ENCODE results near the gene PRLR. TPM values are rescaled to one million over a fixed set of nuclear protein-coding genes. Genes with fewer than 3 reads are reported as not detected.

The PRLR gene
- total and polyA plus RNA-seq, 2 experiments from 2014 or later = 0.31 to 2.2 TPM

DNA sequence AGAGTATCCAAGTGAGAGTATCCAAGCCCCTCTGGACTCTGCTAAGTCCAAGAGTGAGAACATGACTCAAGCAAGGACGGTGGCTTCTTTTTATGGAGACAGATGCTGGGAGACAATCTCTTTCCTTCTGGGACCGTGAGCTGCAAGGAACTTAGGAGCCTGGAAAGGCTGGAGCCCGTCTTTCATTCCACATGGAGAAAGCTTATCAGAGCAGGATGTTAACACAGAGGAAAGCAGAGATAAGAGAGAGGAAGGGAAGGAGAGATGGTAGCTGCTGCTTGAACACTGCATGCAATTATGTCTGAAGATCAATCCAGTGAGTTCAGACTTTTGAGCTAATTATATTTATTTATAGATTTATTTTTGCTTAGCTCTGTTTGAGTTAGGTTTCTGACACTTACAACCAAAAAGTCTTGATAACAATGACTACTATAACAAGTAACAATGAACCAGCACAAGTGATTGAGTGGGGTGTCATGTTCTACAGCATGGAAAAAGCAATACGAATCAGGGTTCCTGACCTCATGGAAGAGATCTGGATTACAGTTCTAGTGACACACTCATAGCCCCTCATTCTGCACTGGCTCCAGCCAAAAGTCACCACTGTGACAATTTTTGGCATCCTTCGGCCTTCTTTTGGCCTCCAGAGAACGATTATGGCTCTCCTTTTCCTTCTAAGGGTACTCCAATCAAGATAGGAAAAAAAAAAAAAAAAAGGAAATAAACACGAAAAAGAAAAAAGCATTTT is 71.5 kb downstream of the PRLR start:
- no peak overlapping the region for H3K27ac ChIP-seq (ENCODE audit: low read depth)
- Mint-ChIP-seq H3K9me3 (no peaks in the 10 kb centered on the region), H3K4me3 (no peak overlapping the region), H3K36me3 (ENCODE audit: low read depth) (no peaks in the 10 kb centered on the region), H3K4me1 (peaks cover 8% of the 10 kb centered on the region; the same call in 2 of the 3 replicates), H3K27ac (no peak overlapping the region), H3K27me3 (ENCODE audit: insufficient read depth, low read depth, poor library complexity) (no peaks in the 10 kb centered on the region)
- no peaks in the 10 kb centered on the region for H3K27me3 ChIP-seq (ENCODE audit: insufficient read depth)
- no peak for DNase-seq (ENCODE audit: low spot score)
- peaks cover 7% of the 10 kb centered on the region; the same call in 1 of the 2 replicates for H3K4me1 ChIP-seq (ENCODE audit: insufficient read depth)
- no peaks in the 10 kb centered on the region for H3K79me2 ChIP-seq (replicated peaks; ENCODE audit: insufficient read depth)
- no peak overlapping the region for H3K4me2 ChIP-seq
- no peaks in the 10 kb centered on the region for H4K20me1 ChIP-seq (replicated peaks; ENCODE audit: insufficient read depth)
- no peak overlapping the region for H2AFZ ChIP-seq
- no peak for ATAC-seq
- no peak overlapping the region for H3K4me3 ChIP-seq
- H3K9me2 ChIP-seq (ENCODE audit: insufficient read depth) = peaks cover 17% of the 10 kb centered on the region
- TF ChIP-seq POLR2AphosphoS5 (IDR thresholded peaks at IDR 0.05; ENCODE audit: low read depth) = no peak
- no peak for TF ChIP-seq NANOG (IDR thresholded peaks at IDR 0.05; ENCODE audit: borderline replicate concordance)
- TF ChIP-seq ZNF114 (CRISPR knock-in tag; IDR thresholded peaks at IDR 0.05) = no peak
- TF ChIP-seq, protein P1, sequence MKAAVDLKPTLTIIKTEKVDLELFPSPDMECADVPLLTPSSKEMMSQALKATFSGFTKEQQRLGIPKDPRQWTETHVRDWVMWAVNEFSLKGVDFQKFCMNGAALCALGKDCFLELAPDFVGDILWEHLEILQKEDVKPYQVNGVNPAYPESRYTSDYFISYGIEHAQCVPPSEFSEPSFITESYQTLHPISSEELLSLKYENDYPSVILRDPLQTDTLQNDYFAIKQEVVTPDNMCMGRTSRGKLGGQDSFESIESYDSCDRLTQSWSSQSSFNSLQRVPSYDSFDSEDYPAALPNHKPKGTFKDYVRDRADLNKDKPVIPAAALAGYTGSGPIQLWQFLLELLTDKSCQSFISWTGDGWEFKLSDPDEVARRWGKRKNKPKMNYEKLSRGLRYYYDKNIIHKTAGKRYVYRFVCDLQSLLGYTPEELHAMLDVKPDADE (IDR thresholded peaks at IDR 0.05) = no peak
- TF ChIP-seq, protein P2, sequence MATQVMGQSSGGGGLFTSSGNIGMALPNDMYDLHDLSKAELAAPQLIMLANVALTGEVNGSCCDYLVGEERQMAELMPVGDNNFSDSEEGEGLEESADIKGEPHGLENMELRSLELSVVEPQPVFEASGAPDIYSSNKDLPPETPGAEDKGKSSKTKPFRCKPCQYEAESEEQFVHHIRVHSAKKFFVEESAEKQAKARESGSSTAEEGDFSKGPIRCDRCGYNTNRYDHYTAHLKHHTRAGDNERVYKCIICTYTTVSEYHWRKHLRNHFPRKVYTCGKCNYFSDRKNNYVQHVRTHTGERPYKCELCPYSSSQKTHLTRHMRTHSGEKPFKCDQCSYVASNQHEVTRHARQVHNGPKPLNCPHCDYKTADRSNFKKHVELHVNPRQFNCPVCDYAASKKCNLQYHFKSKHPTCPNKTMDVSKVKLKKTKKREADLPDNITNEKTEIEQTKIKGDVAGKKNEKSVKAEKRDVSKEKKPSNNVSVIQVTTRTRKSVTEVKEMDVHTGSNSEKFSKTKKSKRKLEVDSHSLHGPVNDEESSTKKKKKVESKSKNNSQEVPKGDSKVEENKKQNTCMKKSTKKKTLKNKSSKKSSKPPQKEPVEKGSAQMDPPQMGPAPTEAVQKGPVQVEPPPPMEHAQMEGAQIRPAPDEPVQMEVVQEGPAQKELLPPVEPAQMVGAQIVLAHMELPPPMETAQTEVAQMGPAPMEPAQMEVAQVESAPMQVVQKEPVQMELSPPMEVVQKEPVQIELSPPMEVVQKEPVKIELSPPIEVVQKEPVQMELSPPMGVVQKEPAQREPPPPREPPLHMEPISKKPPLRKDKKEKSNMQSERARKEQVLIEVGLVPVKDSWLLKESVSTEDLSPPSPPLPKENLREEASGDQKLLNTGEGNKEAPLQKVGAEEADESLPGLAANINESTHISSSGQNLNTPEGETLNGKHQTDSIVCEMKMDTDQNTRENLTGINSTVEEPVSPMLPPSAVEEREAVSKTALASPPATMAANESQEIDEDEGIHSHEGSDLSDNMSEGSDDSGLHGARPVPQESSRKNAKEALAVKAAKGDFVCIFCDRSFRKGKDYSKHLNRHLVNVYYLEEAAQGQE (IDR thresholded peaks at IDR 0.05; ENCODE audit: unreplicated experiment) = no peak
- no peak for TF ChIP-seq EZH2phosphoT487 (IDR thresholded peaks at IDR 0.05; ENCODE audit: unreplicated experiment)
- no peak for TF ChIP-seq CREB1 (CRISPR knock-in tag; IDR thresholded peaks at IDR 0.05; ENCODE audit: low read depth)
- TF ChIP-seq ZNF331 (CRISPR knock-in tag; IDR thresholded peaks at IDR 0.05; ENCODE audit: low read depth) = no peak
- TF ChIP-seq JUNB (IDR thresholded peaks at IDR 0.05; ENCODE audit: unreplicated experiment) = no peak
- TF ChIP-seq, protein P3, sequence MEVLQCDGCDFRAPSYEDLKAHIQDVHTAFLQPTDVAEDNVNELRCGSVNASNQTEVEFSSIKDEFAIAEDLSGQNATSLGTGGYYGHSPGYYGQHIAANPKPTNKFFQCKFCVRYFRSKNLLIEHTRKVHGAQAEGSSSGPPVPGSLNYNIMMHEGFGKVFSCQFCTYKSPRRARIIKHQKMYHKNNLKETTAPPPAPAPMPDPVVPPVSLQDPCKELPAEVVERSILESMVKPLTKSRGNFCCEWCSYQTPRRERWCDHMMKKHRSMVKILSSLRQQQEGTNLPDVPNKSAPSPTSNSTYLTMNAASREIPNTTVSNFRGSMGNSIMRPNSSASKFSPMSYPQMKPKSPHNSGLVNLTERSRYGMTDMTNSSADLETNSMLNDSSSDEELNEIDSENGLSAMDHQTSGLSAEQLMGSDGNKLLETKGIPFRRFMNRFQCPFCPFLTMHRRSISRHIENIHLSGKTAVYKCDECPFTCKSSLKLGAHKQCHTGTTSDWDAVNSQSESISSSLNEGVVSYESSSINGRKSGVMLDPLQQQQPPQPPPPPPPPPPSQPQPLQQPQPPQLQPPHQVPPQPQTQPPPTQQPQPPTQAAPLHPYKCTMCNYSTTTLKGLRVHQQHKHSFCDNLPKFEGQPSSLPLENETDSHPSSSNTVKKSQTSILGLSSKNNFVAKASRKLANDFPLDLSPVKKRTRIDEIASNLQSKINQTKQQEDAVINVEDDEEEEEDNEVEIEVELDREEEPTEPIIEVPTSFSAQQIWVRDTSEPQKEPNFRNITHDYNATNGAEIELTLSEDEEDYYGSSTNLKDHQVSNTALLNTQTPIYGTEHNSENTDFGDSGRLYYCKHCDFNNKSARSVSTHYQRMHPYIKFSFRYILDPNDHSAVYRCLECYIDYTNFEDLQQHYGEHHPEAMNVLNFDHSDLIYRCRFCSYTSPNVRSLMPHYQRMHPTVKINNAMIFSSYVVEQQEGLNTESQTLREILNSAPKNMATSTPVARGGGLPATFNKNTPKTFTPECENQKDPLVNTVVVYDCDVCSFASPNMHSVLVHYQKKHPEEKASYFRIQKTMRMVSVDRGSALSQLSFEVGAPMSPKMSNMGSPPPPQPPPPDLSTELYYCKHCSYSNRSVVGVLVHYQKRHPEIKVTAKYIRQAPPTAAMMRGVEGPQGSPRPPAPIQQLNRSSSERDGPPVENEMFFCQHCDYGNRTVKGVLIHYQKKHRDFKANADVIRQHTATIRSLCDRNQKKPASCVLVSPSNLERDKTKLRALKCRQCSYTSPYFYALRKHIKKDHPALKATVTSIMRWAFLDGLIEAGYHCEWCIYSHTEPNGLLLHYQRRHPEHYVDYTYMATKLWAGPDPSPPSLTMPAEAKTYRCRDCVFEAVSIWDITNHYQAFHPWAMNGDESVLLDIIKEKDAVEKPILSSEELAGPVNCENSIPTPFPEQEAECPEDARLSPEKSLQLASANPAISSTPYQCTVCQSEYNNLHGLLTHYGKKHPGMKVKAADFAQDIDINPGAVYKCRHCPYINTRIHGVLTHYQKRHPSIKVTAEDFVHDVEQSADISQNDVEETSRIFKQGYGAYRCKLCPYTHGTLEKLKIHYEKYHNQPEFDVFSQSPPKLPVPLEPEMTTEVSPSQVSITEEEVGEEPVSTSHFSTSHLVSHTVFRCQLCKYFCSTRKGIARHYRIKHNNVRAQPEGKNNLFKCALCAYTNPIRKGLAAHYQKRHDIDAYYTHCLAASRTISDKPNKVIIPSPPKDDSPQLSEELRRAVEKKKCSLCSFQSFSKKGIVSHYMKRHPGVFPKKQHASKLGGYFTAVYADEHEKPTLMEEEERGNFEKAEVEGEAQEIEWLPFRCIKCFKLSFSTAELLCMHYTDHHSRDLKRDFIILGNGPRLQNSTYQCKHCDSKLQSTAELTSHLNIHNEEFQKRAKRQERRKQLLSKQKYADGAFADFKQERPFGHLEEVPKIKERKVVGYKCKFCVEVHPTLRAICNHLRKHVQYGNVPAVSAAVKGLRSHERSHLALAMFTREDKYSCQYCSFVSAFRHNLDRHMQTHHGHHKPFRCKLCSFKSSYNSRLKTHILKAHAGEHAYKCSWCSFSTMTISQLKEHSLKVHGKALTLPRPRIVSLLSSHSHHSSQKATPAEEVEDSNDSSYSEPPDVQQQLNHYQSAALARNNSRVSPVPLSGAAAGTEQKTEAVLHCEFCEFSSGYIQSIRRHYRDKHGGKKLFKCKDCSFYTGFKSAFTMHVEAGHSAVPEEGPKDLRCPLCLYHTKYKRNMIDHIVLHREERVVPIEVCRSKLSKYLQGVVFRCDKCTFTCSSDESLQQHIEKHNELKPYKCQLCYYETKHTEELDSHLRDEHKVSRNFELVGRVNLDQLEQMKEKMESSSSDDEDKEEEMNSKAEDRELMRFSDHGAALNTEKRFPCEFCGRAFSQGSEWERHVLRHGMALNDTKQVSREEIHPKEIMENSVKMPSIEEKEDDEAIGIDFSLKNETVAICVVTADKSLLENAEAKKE (CRISPR knock-in tag; IDR thresholded peaks at IDR 0.05) = no peak
- TF ChIP-seq, protein P4, sequence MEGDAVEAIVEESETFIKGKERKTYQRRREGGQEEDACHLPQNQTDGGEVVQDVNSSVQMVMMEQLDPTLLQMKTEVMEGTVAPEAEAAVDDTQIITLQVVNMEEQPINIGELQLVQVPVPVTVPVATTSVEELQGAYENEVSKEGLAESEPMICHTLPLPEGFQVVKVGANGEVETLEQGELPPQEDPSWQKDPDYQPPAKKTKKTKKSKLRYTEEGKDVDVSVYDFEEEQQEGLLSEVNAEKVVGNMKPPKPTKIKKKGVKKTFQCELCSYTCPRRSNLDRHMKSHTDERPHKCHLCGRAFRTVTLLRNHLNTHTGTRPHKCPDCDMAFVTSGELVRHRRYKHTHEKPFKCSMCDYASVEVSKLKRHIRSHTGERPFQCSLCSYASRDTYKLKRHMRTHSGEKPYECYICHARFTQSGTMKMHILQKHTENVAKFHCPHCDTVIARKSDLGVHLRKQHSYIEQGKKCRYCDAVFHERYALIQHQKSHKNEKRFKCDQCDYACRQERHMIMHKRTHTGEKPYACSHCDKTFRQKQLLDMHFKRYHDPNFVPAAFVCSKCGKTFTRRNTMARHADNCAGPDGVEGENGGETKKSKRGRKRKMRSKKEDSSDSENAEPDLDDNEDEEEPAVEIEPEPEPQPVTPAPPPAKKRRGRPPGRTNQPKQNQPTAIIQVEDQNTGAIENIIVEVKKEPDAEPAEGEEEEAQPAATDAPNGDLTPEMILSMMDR (conservative IDR thresholded peaks at IDR 0.05; ENCODE audit: low read depth in 2 of 2) = no peak
- no peak for TF ChIP-seq STAT1 (IDR thresholded peaks at IDR 0.05; ENCODE audit: unreplicated experiment)
- TF ChIP-seq EZH2 (IDR thresholded peaks at IDR 0.05; ENCODE audit: low read depth, unreplicated experiment) = no peak
- H3K36me3 ChIP-seq (ENCODE audit: insufficient read depth) = no peaks in the 10 kb centered on the region
- no peaks in the 10 kb centered on the region for H3F3A ChIP-seq (replicated peaks; ENCODE audit: low read depth)
